Epithelial cell of prostate (primary cell): ENCODE results near the gene MET.
"Not testable (repeated sequence)": the region's sequence is repeated elsewhere in the genome, so short reads cannot be mapped to it uniquely, and the experiment has no call there.

ENCODE experiments used
- DNase-seq: peaks from one replicate; pipeline ENCODE4 v3.0.0-alpha.2; 2011; ENCODE audit warnings: low read depth, low spot score
- H3K27ac ChIP-seq: fragments of 450-650 bp; 2 replicates; pipeline ENCODE4 v1.5.1; 2017; ENCODE audit warnings: mild to moderate bottlenecking

The MET gene

DNA sequence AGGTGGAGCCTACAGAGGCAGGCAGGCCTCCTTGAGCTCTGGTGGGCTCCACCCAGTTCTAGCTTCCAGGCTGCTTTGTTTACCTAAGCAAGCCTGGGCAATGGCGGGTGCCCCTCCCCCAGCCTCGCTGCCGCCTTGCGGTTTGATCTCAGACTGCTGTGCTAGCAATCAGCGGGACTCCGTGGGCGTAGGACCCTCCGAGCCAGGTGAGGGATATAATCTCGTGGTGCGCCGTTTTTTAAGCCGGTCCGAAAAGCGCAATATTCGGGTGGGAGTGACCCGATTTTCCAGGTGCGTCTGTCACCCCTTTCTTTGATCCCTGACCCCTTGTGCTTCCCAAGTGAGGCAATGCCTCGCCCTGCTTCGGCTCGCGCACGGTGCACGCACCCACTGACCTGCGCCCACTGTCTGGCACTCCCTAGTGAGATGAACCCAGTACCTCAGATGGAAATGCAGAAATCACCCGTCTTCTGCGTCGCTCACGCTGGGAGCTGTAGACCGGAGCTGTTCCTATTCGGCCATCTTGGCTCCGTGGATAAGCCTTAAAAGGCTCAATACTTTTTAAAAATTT is 52.0 kb downstream of the MET start:
- not testable (repeated sequence) for DNase-seq, H3K27ac ChIP-seq

- no peak for DNase-seq
- no peak overlapping the region for H3K27ac ChIP-seq
Observed at GRCh38 chr7:116724560-116725231, 52.7 kb downstream of the MET start.

- DNase-seq = no peak
- H3K27ac ChIP-seq = no peak overlapping the region
Observed at GRCh38 chr7:116726149-116726548, 54.2 kb downstream of the MET start.

DNA sequence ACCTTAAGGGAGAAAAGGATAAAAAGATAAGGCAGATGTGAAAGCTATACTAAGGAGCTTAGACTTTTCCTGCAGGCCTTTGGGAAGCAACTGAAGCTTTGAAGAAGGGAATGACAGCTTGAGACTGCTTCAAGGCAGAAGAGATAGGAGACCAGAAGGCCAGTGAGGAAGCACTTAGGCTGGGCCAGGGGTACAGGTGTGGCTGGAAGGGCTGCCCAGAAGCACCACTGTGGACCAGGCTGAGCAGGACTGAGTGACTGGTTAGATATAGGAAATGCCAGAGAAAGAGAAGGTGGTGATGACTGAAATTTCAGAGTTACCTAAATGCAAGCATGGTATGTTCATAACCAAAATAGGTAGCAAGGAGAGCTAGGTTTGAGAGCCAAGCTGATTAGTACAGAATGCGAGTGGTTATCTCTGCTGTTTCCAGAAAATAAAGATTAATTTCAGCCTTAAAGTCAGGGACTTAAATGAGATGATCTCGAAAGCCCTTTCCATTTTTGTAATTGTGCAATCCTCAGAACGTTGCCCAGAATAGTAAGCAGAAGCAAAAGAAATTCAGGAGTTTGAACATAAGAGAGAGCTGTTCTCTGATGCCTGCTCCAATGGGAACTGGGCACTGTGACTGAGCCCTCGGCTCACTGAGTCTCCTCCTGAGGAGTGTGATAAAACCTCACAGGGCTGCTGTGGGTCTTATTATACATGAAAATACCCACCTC is 54.9 kb downstream of the MET start:
- DNase-seq = no peak
- H3K27ac ChIP-seq = peak overlapping the region; percentile 15

GRCh38 chr7:116727432-116728009 is 55.5 kb downstream of the MET start:
- H3K27ac ChIP-seq = peak overlapping the region; percentile 15

GRCh38 chr7:116728413-116728812 is 56.4 kb downstream of the MET start:
- no peak overlapping the region for H3K27ac ChIP-seq
- no peak for DNase-seq

More at GRCh38 chr7:116727432-116728009, 55.5 kb downstream of the MET start:
- no peak for DNase-seq

DNA sequence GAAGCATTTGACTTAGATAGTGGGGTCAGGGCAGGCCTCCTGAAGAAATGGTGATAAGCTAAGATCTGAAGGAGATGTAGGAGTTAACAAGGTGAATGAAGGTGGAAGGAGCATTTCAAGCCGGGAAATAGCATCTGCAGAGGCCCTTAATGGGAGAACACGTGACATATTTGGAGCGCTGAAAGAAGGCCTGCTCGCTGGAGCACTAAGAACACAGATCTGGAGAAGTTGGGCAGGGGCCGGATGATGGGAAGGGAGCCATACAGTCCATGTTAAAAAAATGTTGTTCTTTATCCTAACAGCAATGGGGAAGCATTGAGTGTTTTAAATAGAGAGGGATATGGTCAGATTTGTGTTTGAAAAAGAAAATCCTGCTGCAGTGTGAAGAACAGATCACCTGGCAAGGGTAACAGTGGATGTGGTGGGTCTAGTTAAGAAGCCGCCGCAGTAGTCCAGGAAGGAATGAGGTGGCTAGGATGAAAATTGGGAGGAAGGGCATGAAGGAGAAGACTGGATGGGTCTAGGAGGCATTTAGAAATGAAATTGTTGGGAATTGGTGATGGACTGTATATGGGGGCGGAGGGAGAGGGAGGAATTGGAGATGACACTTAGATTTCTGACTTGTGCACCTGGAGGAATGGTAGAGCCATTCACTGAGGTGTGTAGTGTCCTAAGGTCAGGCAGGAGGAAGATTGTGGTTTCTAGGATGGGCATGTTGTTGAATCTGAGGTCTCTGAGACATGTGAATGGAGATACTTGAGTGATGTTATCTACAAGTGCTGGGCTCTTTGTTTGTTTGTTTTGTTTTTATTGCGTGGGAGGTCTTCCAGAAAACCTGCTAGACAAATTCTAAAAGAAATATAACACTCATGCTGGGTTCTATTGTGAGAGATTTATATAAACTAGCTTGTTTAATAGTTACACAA is 58.4 kb downstream of the MET start:
- H3K27ac ChIP-seq = no peak overlapping the region
- DNase-seq = no peak

- no peak overlapping the region for H3K27ac ChIP-seq
- DNase-seq = no peak
Observed at GRCh38 chr7:116731023-116731395, 59.0 kb downstream of the MET start.

DNA sequence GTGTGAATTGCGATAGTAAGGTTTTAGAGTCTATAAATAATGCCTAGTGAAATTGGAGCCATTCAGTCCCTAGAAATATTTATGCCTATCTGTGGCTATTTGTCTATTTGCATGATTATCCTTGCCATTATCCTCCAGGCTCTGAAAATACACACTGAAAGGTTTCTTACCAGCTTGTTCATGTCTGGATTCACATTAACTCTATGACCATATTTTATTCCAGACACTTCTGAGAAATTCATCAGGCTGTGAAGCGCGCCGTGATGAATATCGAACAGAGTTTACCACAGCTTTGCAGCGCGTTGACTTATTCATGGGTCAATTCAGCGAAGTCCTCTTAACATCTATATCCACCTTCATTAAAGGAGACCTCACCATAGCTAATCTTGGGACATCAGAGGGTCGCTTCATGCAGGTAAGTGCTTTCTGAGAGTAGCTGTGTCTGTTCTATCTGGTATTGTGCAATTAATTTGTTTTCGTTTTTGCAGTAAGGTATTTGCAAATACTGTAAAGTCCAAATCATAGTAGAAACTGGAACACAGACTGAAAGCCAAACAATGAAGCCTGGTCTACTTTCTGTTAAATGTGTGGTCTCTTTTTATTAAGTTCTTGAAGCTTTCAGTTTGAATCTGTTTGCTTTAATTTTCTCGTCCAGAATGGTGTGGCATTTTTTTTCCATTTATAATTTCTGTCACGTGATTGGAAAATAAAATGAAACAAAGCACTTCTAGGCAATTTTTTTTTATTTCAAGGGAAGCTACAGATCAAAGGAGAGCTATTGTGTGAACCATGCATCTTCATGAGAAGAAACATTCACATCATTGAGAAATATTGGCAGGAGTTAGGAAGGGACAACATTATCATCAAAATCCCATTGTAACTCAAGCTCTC is 59.7 kb downstream of the MET start:
- H3K27ac ChIP-seq = no peak overlapping the region
- DNase-seq = no peak

- no peak overlapping the region for H3K27ac ChIP-seq
- no peak for DNase-seq
Observed at GRCh38 chr7:116732788-116733694, 61.0 kb downstream of the MET start.

DNA sequence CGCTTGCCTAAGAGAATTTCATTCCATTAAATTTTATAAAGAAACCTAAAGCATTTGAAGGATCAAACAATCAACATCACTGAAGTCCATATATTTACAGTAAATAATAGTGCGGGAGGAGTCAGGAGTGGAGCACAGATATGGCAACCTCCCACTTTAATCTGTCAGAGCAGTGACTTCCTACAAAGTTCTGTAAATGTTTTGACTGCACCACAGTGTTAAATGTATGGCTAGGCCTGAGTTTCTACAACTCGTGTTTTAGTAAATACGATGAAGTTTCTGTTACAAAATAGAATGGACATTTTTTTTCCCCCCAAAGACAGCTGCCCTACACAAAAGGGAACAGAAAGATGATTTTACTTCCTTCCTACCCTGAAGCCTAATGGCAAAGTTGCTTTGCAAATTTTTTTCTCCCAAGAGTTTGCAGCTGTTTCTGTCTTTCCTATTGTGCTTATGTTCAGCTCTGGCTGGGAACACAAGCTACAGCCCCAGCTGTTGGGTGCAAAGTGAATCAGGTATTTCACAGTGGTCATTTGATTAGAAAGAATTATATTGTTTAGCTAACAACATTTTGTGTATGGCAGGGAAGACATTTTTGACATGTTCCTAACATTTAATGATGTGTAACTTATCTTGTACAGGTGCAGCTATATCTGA is 62.1 kb downstream of the MET start:
- no peak overlapping the region for H3K27ac ChIP-seq
- no peak for DNase-seq

DNA sequence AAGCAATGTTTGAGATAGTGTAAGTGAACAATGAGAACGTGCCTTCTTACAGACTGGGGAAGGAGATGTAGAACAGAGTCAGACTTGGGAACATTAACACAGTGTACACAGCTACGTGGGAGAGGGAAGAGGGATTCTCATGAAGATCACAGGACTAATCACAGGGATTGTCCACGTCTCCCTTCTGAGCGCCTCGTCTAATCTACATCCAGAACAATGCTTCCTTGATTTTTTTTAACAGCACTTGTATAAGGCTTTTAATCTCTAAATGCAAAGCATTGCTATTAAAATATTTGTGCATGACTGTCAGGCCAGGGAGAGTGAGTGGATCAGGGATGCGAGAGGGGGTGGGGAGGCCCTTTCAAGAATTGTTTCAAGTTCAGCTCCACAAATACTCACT is 62.7 kb downstream of the MET start:
- no peak for DNase-seq

GRCh38 chr7:116736927-116737715 is 65.1 kb downstream of the MET start:
- no peak for DNase-seq
- no peak overlapping the region for H3K27ac ChIP-seq

More for the DNA sequence above, 62.7 kb downstream of the MET start:
- no peak overlapping the region for H3K27ac ChIP-seq

GRCh38 chr7:116738378-116738777 is 66.4 kb downstream of the MET start:
- H3K27ac ChIP-seq = peak overlapping the region; percentile 24
- no peak for DNase-seq

- no peak for DNase-seq
- H3K27ac ChIP-seq = peak overlapping the region; percentile 24
Observed at GRCh38 chr7:116739307-116739706, 67.3 kb downstream of the MET start.

- no peak for DNase-seq
- H3K27ac ChIP-seq = peak overlapping the region; percentile 24
Observed at GRCh38 chr7:116740231-116740630, 68.2 kb downstream of the MET start.
